GM18861 (cell line): Measurements from ENCODE around the gene NDC80.

Experiments
- ATAC-seq: cut with Tn5 transposase; IDR thresholded peaks from one replicate; pipeline ENCODE4 v1.9.1; 2021; ENCODE audit not compliant: unreplicated experiment

NDC80 gene

GRCh38 chr18:2557536-2557935, 13.8 kb upstream of the NDC80 start:
- ATAC-seq: no peak

DNA sequence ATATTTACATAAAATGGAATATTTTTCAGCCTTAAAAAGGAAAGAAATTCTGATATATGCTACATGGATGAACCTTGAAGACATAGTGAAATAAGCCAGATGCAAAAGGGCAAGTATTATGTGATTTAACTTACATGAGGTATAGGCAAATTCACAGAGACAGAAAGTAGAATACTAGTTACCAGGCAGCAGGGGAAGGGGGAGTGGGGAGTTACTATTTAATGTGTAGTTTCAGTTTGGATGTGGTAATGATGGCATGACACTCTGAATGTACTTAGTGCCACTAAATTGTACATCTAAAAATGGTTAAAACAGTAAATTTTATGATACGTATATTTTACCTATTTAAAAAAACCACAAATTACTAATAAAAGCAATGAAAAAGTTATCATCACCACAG, 12.1 kb upstream of the NDC80 start:
- peak; percentile 54 for ATAC-seq

GRCh38 chr18:2564373-2564772, 7.0 kb upstream of the NDC80 start:
- ATAC-seq: no peak

- no peak for ATAC-seq
Observed at GRCh38 chr18:2568129-2568528, 3.2 kb upstream of the NDC80 start.

- ATAC-seq: no peak
Observed at GRCh38 chr18:2568605-2569004, 2.8 kb upstream of the NDC80 start.

DNA sequence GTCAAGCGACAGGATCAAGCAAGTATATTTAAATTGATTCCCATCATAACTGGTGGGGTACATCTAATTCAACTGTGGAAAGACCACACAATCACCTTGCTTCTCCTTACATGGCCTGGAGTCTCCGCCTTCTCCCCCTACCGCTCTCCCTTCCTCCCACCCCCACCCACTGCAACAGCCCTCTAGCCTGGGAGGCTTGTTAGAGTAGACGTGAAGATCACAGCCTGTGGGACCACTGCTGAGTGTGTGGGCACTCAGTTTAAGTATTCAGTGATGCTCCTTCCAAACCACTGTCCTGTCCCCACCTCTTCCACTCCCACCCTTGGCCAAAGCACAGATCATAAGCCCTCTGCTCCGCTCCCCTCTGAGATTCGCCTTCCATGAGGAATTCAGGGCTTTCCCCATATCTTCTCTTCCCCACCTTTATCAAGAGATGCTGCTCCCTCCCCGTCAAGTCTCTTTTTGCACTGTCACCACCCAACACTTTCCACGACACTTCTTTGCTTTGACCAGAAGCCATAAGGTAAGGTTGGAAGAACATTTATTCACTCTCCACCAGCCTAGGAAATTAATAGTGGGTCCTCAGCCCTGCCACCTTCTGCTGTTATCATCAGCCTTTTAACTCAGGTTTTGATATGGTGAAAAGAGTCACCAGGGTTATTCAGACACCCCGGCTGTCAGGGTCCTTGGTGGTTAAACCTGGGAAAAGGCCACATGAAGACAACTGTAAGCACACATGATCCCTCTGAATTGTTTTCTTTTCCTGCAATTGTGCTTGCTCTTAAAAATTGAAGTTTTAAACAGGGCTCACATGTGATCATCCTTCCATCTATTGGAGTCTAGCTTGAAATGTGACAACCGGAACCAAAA, 1.8 kb upstream of the NDC80 start:
- ATAC-seq: no peak

- peak; percentile 17 for ATAC-seq
Observed at GRCh38 chr18:2570772-2571199, 571 bp upstream of the NDC80 start.

GRCh38 chr18:2572171-2572569, 813 bp downstream of the NDC80 start:
- ATAC-seq: no peak

DNA sequence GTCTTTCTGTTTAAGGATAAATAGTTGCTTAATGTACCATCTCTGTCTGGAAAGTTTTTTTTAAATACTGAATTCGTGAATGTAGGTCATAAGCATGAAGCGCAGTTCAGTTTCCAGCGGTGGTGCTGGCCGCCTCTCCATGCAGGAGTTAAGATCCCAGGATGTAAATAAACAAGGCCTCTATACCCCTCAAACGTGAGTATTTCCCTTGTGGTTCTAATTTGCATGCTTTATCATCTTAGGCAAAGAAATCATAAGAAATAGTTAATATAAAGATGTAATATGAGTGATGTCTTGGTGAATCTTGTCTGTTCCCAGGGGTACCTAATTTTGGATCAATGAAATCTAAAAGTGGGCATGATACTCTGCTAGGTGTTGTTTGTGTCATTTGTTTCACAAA, 1.5 kb downstream of the NDC80 start:
- no peak for ATAC-seq

DNA sequence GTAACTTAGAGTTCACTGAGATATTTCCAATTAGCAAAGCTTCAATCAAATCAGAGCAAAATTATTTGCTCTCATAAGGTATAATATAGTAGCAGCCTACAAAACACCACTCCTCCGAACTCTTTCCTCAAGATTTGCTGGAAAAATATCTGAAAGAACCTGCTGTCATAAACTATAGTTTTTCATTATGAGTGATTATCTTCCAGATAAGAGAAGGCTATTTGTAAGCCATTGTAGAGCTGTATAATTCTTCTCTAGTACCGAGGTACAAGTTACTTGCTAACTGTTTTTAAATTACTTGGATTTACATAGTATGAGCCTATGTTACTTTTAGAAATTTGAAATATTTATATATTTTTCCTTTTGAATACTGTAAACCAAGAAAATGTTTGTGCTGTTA, 2.1 kb downstream of the NDC80 start:
- no peak for ATAC-seq

DNA sequence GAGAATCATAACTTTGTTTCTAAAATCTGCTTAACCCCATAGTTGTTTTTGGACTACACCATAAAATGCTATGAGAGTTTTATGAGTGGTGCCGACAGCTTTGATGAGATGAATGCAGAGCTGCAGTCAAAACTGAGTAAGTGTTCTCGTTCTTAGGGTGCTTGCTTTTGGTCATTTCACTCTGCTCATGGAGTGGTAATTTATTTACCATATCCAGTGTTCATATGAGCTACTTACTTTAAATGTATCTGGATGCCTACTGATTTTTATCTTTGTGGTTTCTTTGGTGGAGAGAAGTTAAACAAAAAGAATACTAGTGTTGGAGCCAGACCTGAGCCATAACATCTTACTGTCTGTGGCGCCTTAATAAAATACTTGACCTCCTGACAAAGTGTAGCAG, 16.4 kb downstream of the NDC80 start:
- no peak for ATAC-seq

- no peak for ATAC-seq
Observed at GRCh38 chr18:2588666-2589344, 17.4 kb downstream of the NDC80 start.

GRCh38 chr18:2589345-2590068, 18.1 kb downstream of the NDC80 start:
- ATAC-seq: peak; percentile 58

GRCh38 chr18:2590303-2590702, 18.9 kb downstream of the NDC80 start:
- ATAC-seq: no peak

- ATAC-seq: no peak
Observed at GRCh38 chr18:2597639-2598038, 26.3 kb downstream of the NDC80 start.

- no peak for ATAC-seq
Observed at GRCh38 chr18:2602844-2603243, 31.5 kb downstream of the NDC80 start.

DNA sequence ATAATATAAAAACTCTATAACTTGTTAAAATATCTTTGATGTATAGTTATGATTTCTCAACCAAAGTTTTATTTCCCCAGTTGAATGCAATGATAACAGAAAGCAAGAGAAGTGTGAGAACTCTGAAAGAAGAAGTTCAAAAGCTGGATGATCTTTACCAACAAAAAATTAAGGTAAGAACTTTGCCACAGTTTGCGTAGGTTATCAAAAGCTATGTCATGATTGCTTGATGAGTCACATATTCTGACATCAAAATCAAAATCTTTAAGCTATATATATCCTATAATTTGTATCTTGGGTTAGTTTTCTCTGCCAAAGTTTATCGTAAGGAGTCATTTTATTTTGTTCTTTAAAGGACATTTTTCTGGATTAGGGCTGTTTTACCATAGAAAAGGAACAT, 35.0 kb downstream of the NDC80 start:
- ATAC-seq: no peak

- ATAC-seq: no peak
Observed at GRCh38 chr18:2609604-2610003, 38.2 kb downstream of the NDC80 start.

DNA sequence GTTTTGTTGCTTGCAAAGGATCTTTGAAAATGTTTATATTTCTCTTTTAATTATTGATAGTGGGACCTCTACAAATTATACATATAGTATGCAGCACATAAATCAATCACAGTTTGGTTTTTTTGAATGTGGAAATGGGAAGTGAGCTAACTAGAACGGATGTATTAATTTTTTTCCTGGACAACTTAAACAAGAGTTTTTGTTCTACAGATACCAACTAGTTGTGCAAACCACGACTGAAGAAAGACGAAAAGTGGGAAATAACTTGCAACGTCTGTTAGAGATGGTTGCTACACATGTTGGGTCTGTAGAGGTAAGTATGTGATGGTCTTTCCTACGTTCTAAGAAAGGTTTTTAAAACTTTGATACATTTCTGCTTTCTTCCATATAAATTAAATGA, 39.2 kb downstream of the NDC80 start:
- no peak for ATAC-seq

DNA sequence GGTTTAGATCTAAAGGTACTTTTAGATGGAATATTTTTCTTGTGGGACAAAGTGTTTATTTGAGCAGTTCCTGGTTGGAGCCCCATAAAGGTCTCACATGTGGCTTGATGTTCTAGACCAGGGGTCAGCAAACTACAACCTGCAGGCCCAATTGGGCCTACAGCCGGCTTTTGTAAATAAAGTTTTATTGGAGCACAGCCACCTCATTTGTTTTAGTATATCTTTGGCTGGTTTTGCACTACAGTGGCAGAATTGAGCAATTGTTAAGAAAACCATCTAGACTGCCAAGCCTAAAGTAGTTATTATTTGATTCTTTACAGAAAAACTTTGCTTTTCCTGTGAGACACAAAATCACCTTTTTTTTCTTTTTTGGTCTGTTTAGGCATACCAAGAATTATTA, 41.6 kb downstream of the NDC80 start:
- no peak for ATAC-seq

- no peak for ATAC-seq
Observed at GRCh38 chr18:2617401-2617998, 46.1 kb downstream of the NDC80 start.
